Measurements from ENCODE around the gene LZTS2. TPM values are rescaled to one million over a fixed set of nuclear protein-coding genes. Genes with fewer than 3 reads are reported as not detected.

The LZTS2 gene
- total RNA-seq, 1 experiment from 2014 or later, result 93.0 TPM

GRCh38 chr10:100987685-100988049 is 11.9 kb upstream of the LZTS2 start:
- TF ChIP-seq CBX3 (IDR thresholded peaks at IDR 0.05; ENCODE audit: low read depth) (no peak), ZFX (IDR thresholded peaks at IDR 0.05) (0 out of 2 replicates have a peak, but pooled peaks have one; percentile 1)
- peak overlapping the region; percentile 82 to 96 for H3K4me3 ChIP-seq (replicated peaks in 1 of 2; ENCODE audit: low read depth in 1 of 2, low read length in 2 of 2)
- TSS peak; percentile 74 for BruUV-seq (replicated peaks)
- H3K27ac ChIP-seq (ENCODE audit: low read depth, low read length), result peak overlapping the region; percentile 84
- ChIA-PET CTCF (interaction anchor here (0.6 to 1.5 kb wide), 2 partner anchors 9 to 11 kb away, joined by 3 to 6 read pairs; no protein-coding TSS in a partner anchor), POLR2A (interaction anchor here (1.0 to 1.6 kb wide), 2 partner anchors 10 to 26 kb away, joined by 3 to 6 read pairs; no protein-coding TSS in a partner anchor), RAD21 (ENCODE audit: low non-redundant PET in 1 of 2, low total read pairs in 2 of 2, uncharacterized antibody in 2 of 2, unreplicated experiment in 2 of 2) (no interaction called here)
- no peaks in the 10 kb centered on the region for H3K27me3 ChIP-seq (ENCODE audit: insufficient read depth, low read length)
- intact Hi-C loops (cut with micrococcal nuclease), result no loop called here
- H3K9me2 ChIP-seq (ENCODE audit: insufficient read depth), result no peaks in the 10 kb centered on the region
- H3K9ac ChIP-seq (ENCODE audit: low read length), result peak overlapping the region; percentile 96
- H4K20me1 ChIP-seq (ENCODE audit: insufficient read depth), result no peaks in the 10 kb centered on the region; the same call in 1 of the 2 replicates
- DNase-seq (ENCODE audit: low read depth, low spot score) (no peak), ATAC-seq (peak; percentile 33)
- H3K79me2 ChIP-seq (ENCODE audit: insufficient read depth, low read length), result peaks cover 62% of the 10 kb centered on the region
- no peaks in the 10 kb centered on the region for H3K9me3 ChIP-seq (ENCODE audit: control insufficient read depth in 1 of 2, insufficient read depth in 1 of 2, low read depth in 1 of 2, low read length in 2 of 2)
- peaks cover 27 to 32% of the 10 kb centered on the region in 2 experiments for H3K36me3 ChIP-seq (ENCODE audit: control insufficient read depth in 1 of 2, insufficient read depth in 2 of 2, low read length in 2 of 2)
- H3K4me1 ChIP-seq (ENCODE audit: control insufficient read depth in 1 of 2, insufficient read depth in 2 of 2, low read length in 2 of 2), result peaks cover 10 to 28% of the 10 kb centered on the region in 2 experiments; a peak in 3 of 4 replicates
- H3K4me2 ChIP-seq (ENCODE audit: low read length), result peak overlapping the region; percentile 96
- H2AFZ ChIP-seq (ENCODE audit: low read depth, low read length, poor library complexity, severe bottlenecking), result no peak overlapping the region

DNA sequence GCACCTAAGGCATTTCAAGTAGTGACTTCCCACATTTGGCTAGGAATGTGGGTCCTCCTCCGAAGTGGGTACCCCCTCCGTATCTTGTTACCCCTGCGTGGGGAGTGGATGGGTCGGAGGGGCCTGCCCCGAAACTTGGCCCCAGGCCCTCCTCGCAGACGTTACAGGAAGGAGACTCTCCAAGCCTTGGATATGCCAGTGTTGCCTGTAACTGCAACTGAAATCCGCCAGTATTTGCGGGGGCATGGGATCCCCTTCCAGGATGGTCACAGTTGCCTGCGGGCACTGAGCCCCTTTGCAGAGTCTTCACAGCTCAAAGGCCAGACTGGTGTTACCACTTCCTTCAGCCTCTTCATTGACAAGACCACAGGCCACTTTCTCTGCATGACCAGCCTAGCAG is 11.4 kb upstream of the LZTS2 start:
- Histone ChIP-seq H2AFZ (ENCODE audit: low read depth, low read length, poor library complexity, severe bottlenecking) (no peak overlapping the region), H4K20me1 (ENCODE audit: insufficient read depth) (no peaks in the 10 kb centered on the region; the same call in 1 of the 2 replicates), H3K27ac (ENCODE audit: low read depth, low read length) (peak overlapping the region; percentile 84), H3K9me3 (ENCODE audit: control insufficient read depth in 1 of 2, insufficient read depth in 1 of 2, low read depth in 1 of 2, low read length in 2 of 2) (no peaks in the 10 kb centered on the region), H3K9me2 (ENCODE audit: insufficient read depth) (no peaks in the 10 kb centered on the region), H3K4me3 (replicated peaks in 1 of 2; ENCODE audit: low read depth in 1 of 2, low read length in 2 of 2) (peak overlapping the region; percentile 82 to 96), H3K27me3 (ENCODE audit: insufficient read depth, low read length) (no peaks in the 10 kb centered on the region), H3K79me2 (ENCODE audit: insufficient read depth, low read length) (peaks cover 62% of the 10 kb centered on the region), H3K4me2 (ENCODE audit: low read length) (peak overlapping the region; percentile 96), H3K9ac (ENCODE audit: low read length) (peak overlapping the region; percentile 96), H3K4me1 (ENCODE audit: control insufficient read depth in 1 of 2, insufficient read depth in 2 of 2, low read length in 2 of 2) (peaks cover 10 to 28% of the 10 kb centered on the region in 2 experiments; a peak in 3 of 4 replicates), H3K36me3 (ENCODE audit: control insufficient read depth in 1 of 2, insufficient read depth in 2 of 2, low read length in 2 of 2) (peaks cover 27 to 36% of the 10 kb centered on the region in 2 experiments)
- ChIA-PET POLR2A (interaction anchor here (1.6 kb wide), 1 partner anchor 10 kb away, joined by 6 read pairs; no protein-coding TSS in a partner anchor), RAD21 (ENCODE audit: low non-redundant PET in 1 of 2, low total read pairs in 2 of 2, uncharacterized antibody in 2 of 2, unreplicated experiment in 2 of 2) (no interaction called here), CTCF (interaction anchor here (1.6 kb wide), 1 partner anchor 10 kb away, joined by 4 read pairs; no protein-coding TSS in a partner anchor)
- intact Hi-C loops (cut with micrococcal nuclease), result no loop called here
- DNase-seq (ENCODE audit: low read depth, low spot score) (no peak), ATAC-seq (no peak)
- BruUV-seq (replicated peaks), result no TSS peak
- TF ChIP-seq, protein P1, sequence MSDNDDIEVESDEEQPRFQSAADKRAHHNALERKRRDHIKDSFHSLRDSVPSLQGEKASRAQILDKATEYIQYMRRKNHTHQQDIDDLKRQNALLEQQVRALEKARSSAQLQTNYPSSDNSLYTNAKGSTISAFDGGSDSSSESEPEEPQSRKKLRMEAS (IDR thresholded peaks at IDR 0.05), result no peak
- TF ChIP-seq ZFX (IDR thresholded peaks at IDR 0.05) (no peak), CBX3 (IDR thresholded peaks at IDR 0.05; ENCODE audit: low read depth) (no peak), ATF3 (IDR thresholded peaks at IDR 0.05) (no peak), RAD21 (IDR thresholded peaks at IDR 0.05; ENCODE audit: low read depth) (no peak), ZNF274 (IDR thresholded peaks at IDR 0.05; ENCODE audit: low read depth, low read length) (no peak), EZH2phosphoT487 (IDR thresholded peaks at IDR 0.05; ENCODE audit: borderline replicate concordance) (no peak), YY1 (IDR thresholded peaks at IDR 0.05; ENCODE audit: extremely low read depth, insufficient replicate concordance, low read depth, low read length) (no peak), EZH2 (IDR thresholded peaks at IDR 0.05) (no peak), CEBPB (IDR thresholded peaks at IDR 0.05; ENCODE audit: low read depth) (no peak), EGR1 (IDR thresholded peaks at IDR 0.05; ENCODE audit: low read depth) (no peak)
- TF ChIP-seq, protein P2, sequence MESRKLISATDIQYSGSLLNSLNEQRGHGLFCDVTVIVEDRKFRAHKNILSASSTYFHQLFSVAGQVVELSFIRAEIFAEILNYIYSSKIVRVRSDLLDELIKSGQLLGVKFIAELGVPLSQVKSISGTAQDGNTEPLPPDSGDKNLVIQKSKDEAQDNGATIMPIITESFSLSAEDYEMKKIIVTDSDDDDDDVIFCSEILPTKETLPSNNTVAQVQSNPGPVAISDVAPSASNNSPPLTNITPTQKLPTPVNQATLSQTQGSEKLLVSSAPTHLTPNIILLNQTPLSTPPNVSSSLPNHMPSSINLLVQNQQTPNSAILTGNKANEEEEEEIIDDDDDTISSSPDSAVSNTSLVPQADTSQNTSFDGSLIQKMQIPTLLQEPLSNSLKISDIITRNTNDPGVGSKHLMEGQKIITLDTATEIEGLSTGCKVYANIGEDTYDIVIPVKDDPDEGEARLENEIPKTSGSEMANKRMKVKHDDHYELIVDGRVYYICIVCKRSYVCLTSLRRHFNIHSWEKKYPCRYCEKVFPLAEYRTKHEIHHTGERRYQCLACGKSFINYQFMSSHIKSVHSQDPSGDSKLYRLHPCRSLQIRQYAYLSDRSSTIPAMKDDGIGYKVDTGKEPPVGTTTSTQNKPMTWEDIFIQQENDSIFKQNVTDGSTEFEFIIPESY (IDR thresholded peaks at IDR 0.05; ENCODE audit: extremely low read depth, insufficient replicate concordance, low read length), result no peak
- TF ChIP-seq, protein P3, sequence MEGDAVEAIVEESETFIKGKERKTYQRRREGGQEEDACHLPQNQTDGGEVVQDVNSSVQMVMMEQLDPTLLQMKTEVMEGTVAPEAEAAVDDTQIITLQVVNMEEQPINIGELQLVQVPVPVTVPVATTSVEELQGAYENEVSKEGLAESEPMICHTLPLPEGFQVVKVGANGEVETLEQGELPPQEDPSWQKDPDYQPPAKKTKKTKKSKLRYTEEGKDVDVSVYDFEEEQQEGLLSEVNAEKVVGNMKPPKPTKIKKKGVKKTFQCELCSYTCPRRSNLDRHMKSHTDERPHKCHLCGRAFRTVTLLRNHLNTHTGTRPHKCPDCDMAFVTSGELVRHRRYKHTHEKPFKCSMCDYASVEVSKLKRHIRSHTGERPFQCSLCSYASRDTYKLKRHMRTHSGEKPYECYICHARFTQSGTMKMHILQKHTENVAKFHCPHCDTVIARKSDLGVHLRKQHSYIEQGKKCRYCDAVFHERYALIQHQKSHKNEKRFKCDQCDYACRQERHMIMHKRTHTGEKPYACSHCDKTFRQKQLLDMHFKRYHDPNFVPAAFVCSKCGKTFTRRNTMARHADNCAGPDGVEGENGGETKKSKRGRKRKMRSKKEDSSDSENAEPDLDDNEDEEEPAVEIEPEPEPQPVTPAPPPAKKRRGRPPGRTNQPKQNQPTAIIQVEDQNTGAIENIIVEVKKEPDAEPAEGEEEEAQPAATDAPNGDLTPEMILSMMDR (IDR thresholded peaks at IDR 0.05 in 2 of 3, conservative IDR thresholded peaks at IDR 0.05 in 1 of 3; ENCODE audit: borderline replicate concordance in 1 of 3, insufficient read depth in 1 of 3, low read depth in 2 of 3, low read length in 2 of 3), result no peak
